Liver (tissue), 9 donors: ENCODE measurements around the gene ZDHHC20. TPM values are rescaled to one million over a fixed set of nuclear protein-coding genes. Genes with fewer than 3 reads are reported as not detected.

Experiments
- DNase-seq: peaks from one replicate; pipeline ENCODE4 v3.0.0-alpha.2; 2017; ENCODE audit warnings: low spot score
- H3K27ac ChIP-seq, 2 donors: one replicate each; pipeline ENCODE4 v1.7.0; 2013; ENCODE audit warnings: inconsistent platforms in 2 of 2, low read length in 2 of 2, control low read depth in 1 of 2, low read depth in 1 of 2, mild to moderate bottlenecking in 1 of 2
- H3K27me3 ChIP-seq, 4 donors: one replicate each; pipeline versions ENCODE4 v1.6.1 to v1.7.0; 2013; ENCODE audit warnings: low read length in 3 of 4, inconsistent platforms in 1 of 4, mild to moderate bottlenecking in 1 of 4, moderate library complexity in 1 of 4; ENCODE audit not compliant: control insufficient read depth in 4 of 4, insufficient read depth in 4 of 4
- H3K36me3 ChIP-seq, 4 donors: one replicate each; pipeline versions ENCODE4 v1.6.1 to v1.7.0; 2013; ENCODE audit warnings: low read length in 3 of 4, mild to moderate bottlenecking in 3 of 4, low read depth in 1 of 4, moderate library complexity in 1 of 4; ENCODE audit not compliant: control insufficient read depth in 4 of 4, insufficient read depth in 3 of 4
- H3K4me1 ChIP-seq, 4 donors: one replicate each; pipeline versions ENCODE4 v1.6.1 to v1.7.0; 2013; ENCODE audit warnings: low read length in 3 of 4, mild to moderate bottlenecking in 3 of 4, moderate library complexity in 1 of 4; ENCODE audit not compliant: control insufficient read depth in 4 of 4, insufficient read depth in 4 of 4
- H3K4me3 ChIP-seq, 3 donors: one replicate each; pipeline versions ENCODE4 v1.6.1 to v1.7.0; 2013; ENCODE audit warnings: low read length in 3 of 3, control low read depth in 1 of 3, low read depth in 1 of 3, mild to moderate bottlenecking in 1 of 3
- H3K9ac ChIP-seq, 2 donors: one replicate each; pipeline ENCODE4 v1.7.0; 2013; ENCODE audit warnings: low read length in 2 of 2, mild to moderate bottlenecking in 2 of 2, moderate library complexity in 2 of 2, control low read depth in 1 of 2, low read depth in 1 of 2
- H3K9me3 ChIP-seq, 4 donors: one replicate each; pipeline versions ENCODE4 v1.6.1 to v1.7.0; 2013; ENCODE audit warnings: low read length in 3 of 4; ENCODE audit not compliant: control insufficient read depth in 4 of 4
- ATF3 ChIP-seq: IDR thresholded peaks from 2 replicates; pipeline ENCODE4 v1.6.1; 2016; ENCODE audit warnings: antibody characterized with exemption
- CTCF ChIP-seq: fragments of 150-350 bp; IDR thresholded peaks from 2 replicates; pipeline ENCODE4 v1.5.1; 2017; ENCODE audit warnings: improper control_type of control experiment, low read depth, low read length; ENCODE audit not compliant: missing input control
- EGR1 ChIP-seq, 2 donors: IDR thresholded peaks; 2 replicates each; pipeline ENCODE4 v1.6.1; 2016 to 2018; ENCODE audit warnings: antibody characterized with exemption in 2 of 2, low read depth in 2 of 2
- FOXA1 ChIP-seq: IDR thresholded peaks from 2 replicates; pipeline ENCODE4 v1.6.1; 2016; ENCODE audit warnings: antibody characterized with exemption
- FOXA2 ChIP-seq: IDR thresholded peaks from 2 replicates; pipeline ENCODE4 v1.6.1; 2016; ENCODE audit warnings: antibody characterized with exemption
- GABPA ChIP-seq, 2 donors: IDR thresholded peaks in 1 of 2; conservative IDR thresholded peaks in 1 of 2; 2 replicates each; pipeline ENCODE4 v1.6.1; 2016; ENCODE audit warnings: antibody characterized with exemption in 2 of 2, mild to moderate bottlenecking in 1 of 2, moderate library complexity in 1 of 2
- HNF4A ChIP-seq, 2 donors: conservative IDR thresholded peaks; 2 replicates each; pipeline ENCODE4 v1.6.1; 2016; ENCODE audit warnings: antibody characterized with exemption in 2 of 2, mild to moderate bottlenecking in 2 of 2
- HNF4G ChIP-seq: IDR thresholded peaks from 2 replicates; pipeline ENCODE4 v1.6.1; 2016; ENCODE audit warnings: antibody characterized with exemption
- JUND ChIP-seq, 2 donors: IDR thresholded peaks; 2 replicates each; pipeline ENCODE4 v1.6.1; 2016; ENCODE audit warnings: antibody characterized with exemption in 2 of 2
- MAX ChIP-seq: IDR thresholded peaks from 2 replicates; pipeline ENCODE4 v1.6.1; 2016; ENCODE audit warnings: antibody characterized with exemption
- NR2F2 ChIP-seq: IDR thresholded peaks from 2 replicates; pipeline ENCODE4 v1.6.1; 2016; ENCODE audit warnings: antibody characterized with exemption
- RAD21 ChIP-seq, 2 donors: IDR thresholded peaks; 2 replicates each; pipeline ENCODE4 v1.6.1; 2016; ENCODE audit warnings: antibody characterized with exemption in 2 of 2, mild to moderate bottlenecking in 2 of 2
- REST ChIP-seq: IDR thresholded peaks from 2 replicates; pipeline ENCODE4 v1.6.1; 2016; ENCODE audit warnings: antibody characterized with exemption, mild to moderate bottlenecking
- RXRA ChIP-seq, 2 donors: IDR thresholded peaks; 2 replicates each; pipeline ENCODE4 v1.6.1; 2017 to 2018; ENCODE audit warnings: antibody characterized with exemption in 2 of 2, mild to moderate bottlenecking in 1 of 2
- SP1 ChIP-seq: IDR thresholded peaks from 2 replicates; pipeline ENCODE4 v1.6.1; 2018; ENCODE audit warnings: antibody characterized with exemption, mild to moderate bottlenecking
- TAF1 ChIP-seq: conservative IDR thresholded peaks from 2 replicates; pipeline ENCODE4 v1.6.1; 2016; ENCODE audit warnings: antibody characterized with exemption, mild to moderate bottlenecking
- YY1 ChIP-seq: IDR thresholded peaks from 2 replicates; pipeline ENCODE4 v1.6.1; 2016; ENCODE audit warnings: antibody characterized with exemption, mild to moderate bottlenecking
- ZBTB33 ChIP-seq: IDR thresholded peaks from 2 replicates; pipeline ENCODE4 v1.6.1; 2016; ENCODE audit warnings: antibody characterized with exemption
- WGBS: extraction: QIAGEN DNeasy Blood & Tissue Kit; methylation state at CpG from one replicate; pipeline ENCODE4 v1.1.7; 2013; 5-methylcytosine and 5-hydroxymethylcytosine counted together
- polyA plus RNA-seq, 2 donors: library from polyadenylated mRNA; stranded (reverse) in 1 of 2; unstranded in 1 of 2; fragments of 200-250 nt in 1 of 2; fragments of >200 nt in 1 of 2; fragmentation: Nextera tagmentation in 1 of 2; extraction: Ambion mirVana in 1 of 2; gene quantifications; one replicate each; pipeline versions ENCODE4 v1.2.1 to v1.2.3, GENCODE V29; 2013 to 2015
- total RNA-seq, 2 donors: library from RNA; depleted of rRNA; stranded (reverse); fragments of >200 nt; gene quantifications; one replicate each; pipeline ENCODE4 v1.2.3, GENCODE V29; 2014
- donor health status: healthy.
- donor health status: healthy.
- donor health status: healthy.
- donor health status: healthy.
- donor health status: healthy.

Gene ZDHHC20
- total and polyA plus RNA-seq, 4 donors, result 7.7 to 55.4 (median 18.6) TPM

- Histone ChIP-seq H3K9me3 (no peaks in the 10 kb centered on the region), H3K36me3 (no peaks in the 10 kb centered on the region), H3K27me3 (no peaks in the 10 kb centered on the region), H3K4me3 (no peak overlapping the region), H3K27ac (no peak overlapping the region), H3K9ac (no peak overlapping the region), H3K4me1 (no peaks in the 10 kb centered on the region)
- no peak for DNase-seq
- no peak for TF ChIP-seq GABPA (IDR thresholded peaks at IDR 0.05 in 1 of 2, conservative IDR thresholded peaks at IDR 0.05 in 1 of 2)
- no peak for TF ChIP-seq FOXA1
- no peak for TF ChIP-seq RXRA (IDR thresholded peaks at IDR 0.05)
- no peak for TF ChIP-seq FOXA2
- 80% methylated on average over 3 of the region's 3 CpGs for WGBS
Measured at GRCh38 chr13:21361706-21362105, 97.4 kb downstream of the ZDHHC20 start.

GRCh38 chr13:21361123-21361522 is 98.0 kb downstream of the ZDHHC20 start:
- DNase-seq, result no peak
- no peaks in the 10 kb centered on the region for H3K4me1 ChIP-seq
- H3K27me3 ChIP-seq, result no peaks in the 10 kb centered on the region
- TF ChIP-seq RXRA (IDR thresholded peaks at IDR 0.05) (no peak), GABPA (IDR thresholded peaks at IDR 0.05 in 1 of 2, conservative IDR thresholded peaks at IDR 0.05 in 1 of 2) (no peak), NR2F2 (no peak), TAF1 (no peak), REST (no peak), RAD21 (IDR thresholded peaks at IDR 0.05) (no peak), MAX (no peak), SP1 (no peak), FOXA1 (no peak), ATF3 (no peak), CTCF (no peak), ZBTB33 (no peak), FOXA2 (no peak), EGR1 (IDR thresholded peaks at IDR 0.05; ENCODE audit: low read depth in 2 of 2) (no peak), JUND (IDR thresholded peaks at IDR 0.05) (no peak), HNF4A (conservative IDR thresholded peaks at IDR 0.05) (no peak), HNF4G (no peak), YY1 (no peak)
- H3K9me3 ChIP-seq, result no peaks in the 10 kb centered on the region
- H3K36me3 ChIP-seq, result no peaks in the 10 kb centered on the region
- no peak overlapping the region for H3K27ac ChIP-seq
- H3K9ac ChIP-seq, result no peak overlapping the region
- 60% methylated on average over 7 of the region's 7 CpGs for WGBS
- no peak overlapping the region for H3K4me3 ChIP-seq
